DOHH2 (cell line): ENCODE results near the gene TRPC4.

ENCODE experiments used
- EZH2phosphoT487 ChIP-seq: fragments of 200-600 bp; sonication (generic); IDR thresholded peaks from 2 replicates; pipeline ENCODE4 v1.6.1; 2017; ENCODE audit warnings: borderline replicate concordance, mild to moderate bottlenecking, antibody characterized with exemption, low read length, moderate library complexity, mixed read lengths
- TF ChIP-seq, protein P1 (sequence below): fragments of 200-600 bp; sonication (generic); IDR thresholded peaks from one replicate; pipeline ENCODE4 v1.5.1; 2014; ENCODE audit warnings: antibody characterized with exemption, mild to moderate bottlenecking, low read depth, low read length; ENCODE audit not compliant: poor library complexity, severe bottlenecking

DNA sequence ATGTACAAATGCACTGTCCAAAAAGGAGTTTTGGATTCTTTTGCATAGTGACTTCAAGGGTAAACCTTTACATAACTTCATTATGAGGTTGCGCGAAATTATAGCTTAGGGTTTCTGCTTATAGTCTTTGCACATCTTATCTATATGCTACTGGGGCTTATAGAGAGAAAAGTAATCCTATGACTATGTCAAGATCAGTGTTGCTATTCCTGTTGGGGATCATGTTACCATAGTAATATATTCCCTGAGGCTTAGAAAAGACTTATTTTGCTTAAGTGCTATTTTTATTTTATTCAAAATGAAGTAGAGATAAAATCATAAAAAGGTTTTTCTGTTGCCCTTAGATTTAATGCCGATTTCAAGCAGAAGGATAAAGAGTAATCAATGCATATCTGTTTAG is 256.3 kb downstream of the TRPC4 start:
- TF ChIP-seq, protein P1, sequence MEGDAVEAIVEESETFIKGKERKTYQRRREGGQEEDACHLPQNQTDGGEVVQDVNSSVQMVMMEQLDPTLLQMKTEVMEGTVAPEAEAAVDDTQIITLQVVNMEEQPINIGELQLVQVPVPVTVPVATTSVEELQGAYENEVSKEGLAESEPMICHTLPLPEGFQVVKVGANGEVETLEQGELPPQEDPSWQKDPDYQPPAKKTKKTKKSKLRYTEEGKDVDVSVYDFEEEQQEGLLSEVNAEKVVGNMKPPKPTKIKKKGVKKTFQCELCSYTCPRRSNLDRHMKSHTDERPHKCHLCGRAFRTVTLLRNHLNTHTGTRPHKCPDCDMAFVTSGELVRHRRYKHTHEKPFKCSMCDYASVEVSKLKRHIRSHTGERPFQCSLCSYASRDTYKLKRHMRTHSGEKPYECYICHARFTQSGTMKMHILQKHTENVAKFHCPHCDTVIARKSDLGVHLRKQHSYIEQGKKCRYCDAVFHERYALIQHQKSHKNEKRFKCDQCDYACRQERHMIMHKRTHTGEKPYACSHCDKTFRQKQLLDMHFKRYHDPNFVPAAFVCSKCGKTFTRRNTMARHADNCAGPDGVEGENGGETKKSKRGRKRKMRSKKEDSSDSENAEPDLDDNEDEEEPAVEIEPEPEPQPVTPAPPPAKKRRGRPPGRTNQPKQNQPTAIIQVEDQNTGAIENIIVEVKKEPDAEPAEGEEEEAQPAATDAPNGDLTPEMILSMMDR = no peak
- TF ChIP-seq EZH2phosphoT487 = no peak
